ENCODE results near the gene THADA. TPM values are rescaled to one million over a fixed set of nuclear protein-coding genes. Genes with fewer than 3 reads are reported as not detected.

Gene THADA
- total RNA-seq, 1 donor from 2014 or later = 19.4 TPM

- H3K4me1 Mint-ChIP-seq (ENCODE audit: unreplicated experiment) = peaks cover 17% of the 10 kb centered on the region
- peaks cover 4% of the 10 kb centered on the region for H3K27me3 Mint-ChIP-seq (ENCODE audit: unreplicated experiment)
- no peak overlapping the region for H3K4me3 Mint-ChIP-seq (ENCODE audit: unreplicated experiment)
- no peak overlapping the region for H3K27ac Mint-ChIP-seq (ENCODE audit: unreplicated experiment)
- DNase-seq (ENCODE audit: low spot score) = no peak
- H3K36me3 Mint-ChIP-seq (ENCODE audit: low read depth, unreplicated experiment) = peaks cover 53% of the 10 kb centered on the region
- TF ChIP-seq CTCF (IDR thresholded peaks at IDR 0.05; ENCODE audit: unreplicated experiment) = no peak
- peaks cover 19% of the 10 kb centered on the region for H3K9me3 Mint-ChIP-seq (ENCODE audit: unreplicated experiment)
These were observed 314.8 kb downstream of the THADA start for GRCh38 chr2:43280994-43281393.

- no peak overlapping the region for H3K27ac Mint-ChIP-seq (ENCODE audit: unreplicated experiment)
- H3K9me3 Mint-ChIP-seq (ENCODE audit: unreplicated experiment) = peaks cover 11% of the 10 kb centered on the region
These were observed 316.5 kb downstream of the THADA start for GRCh38 chr2:43279317-43279840.

GRCh38 chr2:43278564-43279220 lies 317.1 kb downstream of the THADA start:
- H3K9me3 Mint-ChIP-seq (ENCODE audit: unreplicated experiment) = peaks cover 9% of the 10 kb centered on the region
- no peak overlapping the region for H3K27ac Mint-ChIP-seq (ENCODE audit: unreplicated experiment)
- TF ChIP-seq CTCF (IDR thresholded peaks at IDR 0.05; ENCODE audit: unreplicated experiment) = no peak
- H3K36me3 Mint-ChIP-seq (ENCODE audit: low read depth, unreplicated experiment) = peaks cover 30% of the 10 kb centered on the region
- peaks cover 23% of the 10 kb centered on the region for H3K4me1 Mint-ChIP-seq (ENCODE audit: unreplicated experiment)
- H3K4me3 Mint-ChIP-seq (ENCODE audit: unreplicated experiment) = no peak overlapping the region
- DNase-seq (ENCODE audit: low spot score) = no peak
- peaks cover 4% of the 10 kb centered on the region for H3K27me3 Mint-ChIP-seq (ENCODE audit: unreplicated experiment)

More at GRCh38 chr2:43279317-43279840, 316.5 kb downstream of the THADA start:
- H3K27me3 Mint-ChIP-seq (ENCODE audit: unreplicated experiment) = peaks cover 4% of the 10 kb centered on the region
- no peak overlapping the region for H3K4me3 Mint-ChIP-seq (ENCODE audit: unreplicated experiment)
- H3K36me3 Mint-ChIP-seq (ENCODE audit: low read depth, unreplicated experiment) = peaks cover 37% of the 10 kb centered on the region
- no peak for TF ChIP-seq CTCF (IDR thresholded peaks at IDR 0.05; ENCODE audit: unreplicated experiment)
- H3K4me1 Mint-ChIP-seq (ENCODE audit: unreplicated experiment) = peaks cover 20% of the 10 kb centered on the region
- no peak for DNase-seq (ENCODE audit: low spot score)

- Mint-ChIP-seq H3K9me3 (ENCODE audit: unreplicated experiment) (no peaks in the 10 kb centered on the region), H3K27me3 (ENCODE audit: unreplicated experiment) (peaks cover 3% of the 10 kb centered on the region), H3K4me1 (ENCODE audit: unreplicated experiment) (peaks cover 23% of the 10 kb centered on the region), H3K4me3 (ENCODE audit: unreplicated experiment) (peak overlapping the region; percentile 43), H3K27ac (ENCODE audit: unreplicated experiment) (peak overlapping the region; percentile 53), H3K36me3 (ENCODE audit: low read depth, unreplicated experiment) (peaks cover 13% of the 10 kb centered on the region)
- TF ChIP-seq CTCF (IDR thresholded peaks at IDR 0.05; ENCODE audit: unreplicated experiment) = no peak
- DNase-seq (ENCODE audit: low spot score) = no peak
These were observed 318.9 kb downstream of the THADA start for GRCh38 chr2:43276962-43277391.

- Mint-ChIP-seq H3K27ac (ENCODE audit: unreplicated experiment) (no peak overlapping the region), H3K36me3 (ENCODE audit: low read depth, unreplicated experiment) (peaks cover 9% of the 10 kb centered on the region), H3K4me1 (ENCODE audit: unreplicated experiment) (peaks cover 23% of the 10 kb centered on the region), H3K27me3 (ENCODE audit: unreplicated experiment) (peaks cover 3% of the 10 kb centered on the region), H3K9me3 (ENCODE audit: unreplicated experiment) (no peaks in the 10 kb centered on the region), H3K4me3 (ENCODE audit: unreplicated experiment) (no peak overlapping the region)
- no peak for DNase-seq (ENCODE audit: low spot score)
- no peak for TF ChIP-seq CTCF (IDR thresholded peaks at IDR 0.05; ENCODE audit: unreplicated experiment)
These were observed 319.4 kb downstream of the THADA start for GRCh38 chr2:43276266-43276941.
